ENCODE data around the gene DNAJC3. TPM values are rescaled to one million over a fixed set of nuclear protein-coding genes. Genes with fewer than 3 reads are reported as not detected.
A peak's percentile ranks its signal among the peaks of the same experiment; 100 is the strongest.

The DNAJC3 gene
- total and polyA plus RNA-seq, 2 experiments from 2014 or later: 19.5 to 27.5 TPM

- no peak overlapping the region for H3K27ac Mint-ChIP-seq
- H3K27ac ChIP-seq (ENCODE audit: low read depth): no peak overlapping the region
- H3K36me3 Mint-ChIP-seq (ENCODE audit: low read depth): peaks cover 6% of the 10 kb centered on the region
- no peak overlapping the region for H3K4me3 Mint-ChIP-seq
- no peak overlapping the region for H3K4me3 ChIP-seq
- no peaks in the 10 kb centered on the region for H3K27me3 ChIP-seq (ENCODE audit: insufficient read depth)
- H3K4me1 ChIP-seq (ENCODE audit: insufficient read depth): peaks cover 26% of the 10 kb centered on the region
- no peak for TF ChIP-seq ZNF462 (CRISPR knock-in tag; IDR thresholded peaks at IDR 0.05)
- no peak for TF ChIP-seq ZNF114 (CRISPR knock-in tag; IDR thresholded peaks at IDR 0.05)
- TF ChIP-seq EZH2phosphoT487 (IDR thresholded peaks at IDR 0.05; ENCODE audit: unreplicated experiment): no peak
- TF ChIP-seq JUNB (IDR thresholded peaks at IDR 0.05; ENCODE audit: unreplicated experiment): no peak
- no peak for ATAC-seq
- H3K27me3 Mint-ChIP-seq (ENCODE audit: insufficient read depth, low read depth, poor library complexity): peaks cover 3% of the 10 kb centered on the region
- peaks cover 32% of the 10 kb centered on the region for H3K4me1 Mint-ChIP-seq
- DNase-seq (ENCODE audit: low spot score): no peak
- no peaks in the 10 kb centered on the region for H3K36me3 ChIP-seq (ENCODE audit: insufficient read depth)
- no peak overlapping the region for H2AFZ ChIP-seq
- no peaks in the 10 kb centered on the region for H3K9me2 ChIP-seq (ENCODE audit: insufficient read depth)
- H3K79me2 ChIP-seq (replicated peaks; ENCODE audit: insufficient read depth): peaks cover 75% of the 10 kb centered on the region
- H3F3A ChIP-seq (replicated peaks; ENCODE audit: low read depth): no peaks in the 10 kb centered on the region
- no peaks in the 10 kb centered on the region; the same call in 2 of the 3 replicates for H3K9me3 Mint-ChIP-seq
- H3K4me2 ChIP-seq: no peak overlapping the region
- H4K20me1 ChIP-seq (replicated peaks; ENCODE audit: insufficient read depth): no peaks in the 10 kb centered on the region; the same call in 1 of the 2 replicates
These were observed 2.8 kb downstream of the DNAJC3 start for GRCh38 chr13:95679722-95680121.

- ATAC-seq (peak; percentile 93), DNase-seq (ENCODE audit: low spot score) (peak; percentile 69)
- H3K9me3 Mint-ChIP-seq: peaks cover 13% of the 10 kb centered on the region
- H4K20me1 ChIP-seq (replicated peaks; ENCODE audit: insufficient read depth): no peaks in the 10 kb centered on the region; the same call in 1 of the 2 replicates
- H3K27ac ChIP-seq (ENCODE audit: low read depth): no peak overlapping the region; the same call in 1 of the 2 replicates
- peaks cover 93% of the 10 kb centered on the region for H3K79me2 ChIP-seq (replicated peaks; ENCODE audit: insufficient read depth)
- H3F3A ChIP-seq (replicated peaks; ENCODE audit: low read depth): no peaks in the 10 kb centered on the region
- no peak overlapping the region for H3K27ac Mint-ChIP-seq
- peaks cover 6% of the 10 kb centered on the region for H3K27me3 Mint-ChIP-seq (ENCODE audit: insufficient read depth, low read depth, poor library complexity)
- H3K4me3 ChIP-seq: no peak overlapping the region
- H3K9me2 ChIP-seq (ENCODE audit: insufficient read depth): no peaks in the 10 kb centered on the region
- no peak for TF ChIP-seq ETS1 (IDR thresholded peaks at IDR 0.05)
- TF ChIP-seq ZNF462 (CRISPR knock-in tag; IDR thresholded peaks at IDR 0.05): peak; percentile 81
- H3K36me3 ChIP-seq (ENCODE audit: insufficient read depth): no peaks in the 10 kb centered on the region
- peaks cover 9% of the 10 kb centered on the region for H3K4me1 ChIP-seq (ENCODE audit: insufficient read depth)
- H3K4me1 Mint-ChIP-seq: peaks cover 11% of the 10 kb centered on the region
- no peaks in the 10 kb centered on the region for H3K27me3 ChIP-seq (ENCODE audit: insufficient read depth)
- H3K4me3 Mint-ChIP-seq: no peak overlapping the region
- peaks cover 32% of the 10 kb centered on the region for H3K36me3 Mint-ChIP-seq (ENCODE audit: low read depth)
- H3K4me2 ChIP-seq: peak overlapping the region; percentile 44
- no peak overlapping the region for H2AFZ ChIP-seq
These were observed 7.5 kb downstream of the DNAJC3 start for GRCh38 chr13:95684418-95684817.

Data from GM23338 (cell line).